ENCODE measurements around the gene GAMT.

Gene GAMT

DNA sequence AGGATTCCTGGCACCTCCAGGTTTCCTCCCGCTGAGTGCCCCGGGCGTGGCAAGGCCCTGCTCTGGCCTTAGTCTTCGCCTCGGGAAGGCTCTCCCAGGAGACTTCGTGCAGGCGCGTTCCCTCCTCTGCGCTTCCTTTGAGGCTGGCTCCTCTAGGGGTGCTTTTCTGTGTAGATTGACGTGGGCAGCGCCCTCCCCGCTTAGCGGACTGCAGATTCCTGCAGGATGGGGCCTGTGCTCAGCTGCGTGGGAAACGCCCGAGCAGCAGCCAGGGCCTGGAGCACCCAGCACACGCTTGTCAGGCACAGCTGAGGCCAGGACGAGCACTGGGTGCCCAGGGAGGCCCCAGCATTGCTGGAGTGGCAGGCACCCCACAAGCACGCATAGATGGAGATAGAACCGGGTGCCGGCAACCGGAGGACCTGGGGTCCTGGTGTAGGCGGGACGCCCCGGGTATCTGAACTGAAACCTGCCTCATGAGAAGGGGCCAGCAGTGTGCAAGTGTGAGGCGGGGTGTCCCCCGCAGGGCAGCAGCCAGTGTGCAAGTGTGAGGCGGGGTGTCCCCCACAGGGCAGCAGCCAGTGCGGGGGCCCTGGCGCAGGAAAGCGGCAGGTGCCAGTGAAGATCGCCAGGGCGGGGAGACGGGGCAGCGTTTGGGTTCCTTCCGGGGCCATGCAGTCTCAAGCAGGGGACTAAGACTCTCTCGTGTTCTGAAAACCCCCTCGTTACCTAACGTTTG lies 14.2 kb downstream of the GAMT start:
- DNase-seq (ENCODE audit: low read depth in 1 of 2, low spot score in 1 of 2) = no peak

- no peak for DNase-seq (ENCODE audit: low read depth in 1 of 2, low spot score in 1 of 2)
These were observed 15.5 kb downstream of the GAMT start for GRCh38 chr19:1385816-1386215.

GRCh38 chr19:1384478-1385110 lies 16.7 kb downstream of the GAMT start:
- DNase-seq (ENCODE audit: low read depth in 1 of 2, low spot score in 1 of 2) = no peak

DNA sequence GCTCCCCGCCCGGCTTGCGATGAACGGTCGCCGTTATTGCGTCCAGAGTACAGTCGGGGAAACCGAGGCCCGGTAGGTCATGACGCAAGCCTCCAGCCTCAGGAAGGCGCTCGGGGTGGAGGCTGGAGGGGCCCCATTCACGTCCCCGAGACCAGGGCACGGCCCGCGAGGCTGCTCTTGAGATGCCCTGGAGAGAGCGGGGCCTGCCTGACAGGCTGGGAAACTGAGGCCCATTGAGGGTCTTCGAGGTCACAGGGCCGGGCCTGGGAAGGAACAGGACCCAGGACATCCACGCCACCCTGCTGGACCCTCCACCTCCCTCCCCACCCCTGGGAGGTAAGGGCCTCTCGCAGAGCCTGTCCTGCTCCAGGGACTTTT lies 17.3 kb downstream of the GAMT start:
- no peak for DNase-seq (ENCODE audit: low read depth in 1 of 2, low spot score in 1 of 2)

DNA sequence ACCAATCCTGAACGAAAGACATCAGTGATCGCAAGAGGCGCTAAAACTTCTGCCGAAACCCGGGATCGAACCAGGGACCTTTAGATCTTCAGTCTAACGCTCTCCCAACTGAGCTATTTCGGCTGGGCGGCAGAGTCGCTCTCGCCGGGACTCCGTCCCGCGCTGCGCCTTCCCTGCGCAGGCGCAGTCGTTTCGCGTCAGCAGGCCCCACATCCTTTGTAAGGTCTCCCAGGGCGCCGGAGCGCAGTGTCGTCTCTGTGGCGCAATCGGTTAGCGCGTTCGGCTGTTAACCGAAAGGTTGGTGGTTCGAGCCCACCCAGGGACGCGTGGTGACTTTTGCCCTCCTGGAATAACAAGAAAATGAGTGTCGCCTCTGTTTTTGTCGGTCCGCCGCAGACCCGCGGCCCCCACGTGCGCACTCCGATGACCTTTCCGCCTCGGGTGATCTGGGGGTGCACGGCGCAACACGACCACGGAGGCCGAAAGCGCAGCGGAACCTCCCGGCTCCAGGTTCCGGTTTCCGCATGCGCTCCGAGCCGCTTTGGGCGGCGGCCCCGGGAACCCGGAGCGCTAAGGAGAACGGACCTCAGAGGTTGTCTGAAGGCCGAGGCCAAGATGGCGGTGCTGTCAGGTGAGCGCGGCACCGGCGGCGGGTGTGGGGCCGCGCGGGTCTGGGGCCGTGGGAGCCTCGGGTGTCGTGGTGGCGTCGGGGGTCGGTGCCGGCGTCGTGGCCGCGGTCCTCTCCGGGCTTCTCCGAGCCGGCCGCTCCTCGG lies 17.8 kb downstream of the GAMT start, which contains the start of gene NDUFS7:
TSS of gene NDUFS7 (plus strand) at position 596 of the 773 bp plus-strand sequence. CDS start at position 616, 20 bp downstream.
- DNase-seq (ENCODE audit: low read depth in 1 of 2, low spot score in 1 of 2) = peak; percentile 93 to 95

GRCh38 chr19:1383017-1383311 lies 18.4 kb downstream of the GAMT start:
- no peak for DNase-seq (ENCODE audit: low read depth in 1 of 2, low spot score in 1 of 2)

DNA sequence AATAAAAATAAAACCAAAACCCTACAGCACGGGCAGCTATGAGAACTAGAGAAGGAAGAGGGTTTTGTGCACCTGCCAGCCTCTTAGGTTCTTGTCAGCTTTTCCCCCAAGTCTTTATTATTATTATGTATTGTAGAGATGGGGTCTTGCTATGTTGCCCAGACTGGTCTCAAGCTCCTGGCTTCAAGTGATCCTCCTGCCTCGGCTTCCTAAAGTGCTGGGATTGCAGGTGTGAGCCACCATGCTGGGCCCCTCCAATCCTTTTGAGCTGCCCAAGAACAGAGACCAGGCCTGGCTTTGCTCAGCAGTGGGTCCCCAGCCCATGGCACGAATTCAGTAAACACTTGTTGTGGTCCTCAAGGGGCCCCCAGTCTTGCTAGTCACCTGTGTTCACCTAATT lies 19.1 kb downstream of the GAMT start:
- no peak for DNase-seq (ENCODE audit: low read depth in 1 of 2, low spot score in 1 of 2)

DNA sequence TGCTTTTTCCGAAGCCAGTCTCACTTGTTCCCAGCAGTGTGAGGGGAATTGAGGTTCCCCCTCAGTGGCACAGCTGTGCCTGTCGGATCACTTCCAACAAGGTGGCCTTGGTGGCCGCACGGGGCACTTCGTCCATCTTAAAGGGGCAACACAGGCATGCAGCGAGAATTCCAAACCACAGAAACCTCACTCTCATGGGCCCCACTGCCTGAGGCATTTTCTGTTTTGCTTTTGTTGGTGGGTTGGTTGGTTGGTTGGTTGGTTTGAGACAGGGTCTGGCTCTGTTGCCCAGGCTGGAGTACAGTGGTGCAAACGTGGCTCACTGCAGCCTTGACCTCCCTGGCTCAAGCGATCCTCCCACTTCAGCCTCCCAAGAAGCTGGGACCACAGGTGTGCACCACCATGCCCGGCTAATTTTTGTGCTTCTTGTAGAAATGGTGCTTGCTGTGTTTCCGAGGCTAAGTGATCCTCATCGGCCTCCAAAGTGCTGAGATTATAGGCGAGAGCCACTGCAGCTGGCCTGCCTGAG lies 21.3 kb downstream of the GAMT start:
- DNase-seq (ENCODE audit: low read depth in 1 of 2, low spot score in 1 of 2) = no peak

- DNase-seq (ENCODE audit: low read depth in 1 of 2, low spot score in 1 of 2) = no peak
These were observed 22.0 kb downstream of the GAMT start for GRCh38 chr19:1379126-1379905.

GRCh38 chr19:1377965-1378785 lies 23.2 kb downstream of the GAMT start:
- DNase-seq (ENCODE audit: low read depth in 1 of 2, low spot score in 1 of 2) = no peak

- DNase-seq (ENCODE audit: low read depth in 1 of 2, low spot score in 1 of 2) = no peak
These were observed 24.0 kb downstream of the GAMT start for GRCh38 chr19:1377176-1377964.

DNA sequence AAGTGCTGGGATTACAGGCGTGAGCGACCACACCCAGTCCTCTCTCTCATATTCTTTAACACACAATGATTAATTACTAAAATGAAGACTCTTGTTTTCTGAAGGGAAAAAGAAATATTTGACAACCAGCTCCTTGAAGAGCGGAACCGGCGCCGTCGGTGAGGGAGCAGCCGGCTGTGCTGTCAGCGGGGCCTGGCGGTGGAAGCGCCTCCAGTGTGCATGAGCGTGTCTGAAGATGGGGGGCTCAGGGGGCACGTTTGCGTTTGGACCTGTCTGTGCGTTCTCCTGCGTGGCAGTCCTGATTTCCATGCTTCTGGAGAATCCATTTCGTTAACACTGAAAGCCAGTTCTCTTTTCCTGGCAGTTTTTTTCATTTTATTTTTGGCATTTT lies 24.9 kb downstream of the GAMT start:
- no peak for DNase-seq (ENCODE audit: low read depth in 1 of 2, low spot score in 1 of 2)

DNA sequence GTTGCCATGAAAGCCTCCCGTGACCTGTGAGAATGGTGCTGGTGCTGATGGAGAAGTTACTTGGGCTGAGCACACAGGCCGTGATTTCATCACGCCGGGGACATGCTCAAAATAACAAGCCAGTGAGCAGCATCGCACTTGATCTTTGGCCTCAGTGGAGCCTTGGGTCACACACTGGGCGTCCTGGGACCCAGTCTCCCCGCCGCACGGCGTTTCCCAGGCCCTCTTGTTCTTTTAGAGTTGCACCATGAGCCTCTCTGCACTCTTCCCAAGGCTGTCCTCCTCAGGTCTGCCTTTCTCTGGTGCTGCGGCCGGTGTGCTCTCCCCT lies 27.1 kb downstream of the GAMT start:
- no peak for DNase-seq (ENCODE audit: low read depth in 1 of 2, low spot score in 1 of 2)

DNA sequence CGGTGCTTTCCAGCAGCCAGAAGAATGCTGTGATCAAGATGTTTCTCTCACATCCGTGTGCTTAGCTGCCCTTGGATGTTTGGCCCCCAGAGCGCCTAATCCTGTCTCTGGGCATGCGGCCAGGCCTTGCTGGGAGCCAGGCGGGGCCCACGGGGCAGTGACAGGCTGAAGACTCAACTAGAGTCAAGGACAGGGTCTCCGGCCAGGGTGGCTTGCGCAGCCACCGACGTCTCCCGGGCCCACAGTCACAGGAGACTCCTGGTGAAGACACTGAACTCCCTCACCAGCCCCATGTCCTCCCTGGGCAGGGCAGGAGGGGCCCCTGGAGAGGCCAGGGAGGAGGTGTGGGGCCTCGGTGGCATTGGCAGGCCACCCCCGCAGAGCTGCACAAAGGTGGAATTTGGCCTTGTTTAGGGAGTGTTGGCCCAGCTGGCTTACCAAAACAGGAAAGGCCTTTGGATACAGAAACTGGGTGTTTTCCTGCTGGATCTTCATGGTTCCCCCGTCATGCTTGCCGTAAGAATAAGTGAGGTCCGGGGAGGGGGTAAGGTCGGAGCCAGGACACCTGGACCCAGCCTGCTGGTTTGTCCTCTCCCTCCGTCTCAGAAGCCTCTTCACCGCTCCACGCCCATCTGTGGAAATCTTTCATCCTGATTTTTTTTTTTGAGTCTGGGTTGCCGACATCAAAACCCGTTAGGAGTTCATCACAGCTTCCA lies 27.6 kb downstream of the GAMT start:
- DNase-seq (ENCODE audit: low read depth in 1 of 2, low spot score in 1 of 2) = no peak

DNA sequence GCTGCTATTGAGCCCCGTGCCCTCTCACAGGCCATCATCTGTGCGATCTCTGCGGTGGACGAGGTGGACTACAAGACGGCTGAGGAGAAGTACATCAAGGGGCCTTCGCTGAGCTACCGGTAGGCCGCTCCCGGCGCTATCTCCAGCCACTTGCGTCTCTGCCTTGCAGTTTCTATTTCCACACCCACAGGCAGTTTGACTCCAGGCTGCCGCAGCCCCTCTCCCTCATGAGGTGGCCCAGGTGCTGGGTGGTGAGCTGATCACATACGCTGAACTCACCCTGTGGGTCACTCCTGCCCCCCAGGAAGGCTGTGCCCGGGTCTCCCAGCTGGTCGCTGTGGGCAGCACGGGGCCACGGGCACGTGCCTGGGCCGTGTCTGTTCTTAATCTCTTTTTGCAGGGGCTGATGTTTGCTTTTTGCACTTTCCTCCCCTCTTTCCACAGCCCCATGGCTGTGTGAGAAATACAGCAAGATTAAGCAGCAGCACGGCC lies 28.3 kb downstream of the GAMT start:
- DNase-seq (ENCODE audit: low read depth in 1 of 2, low spot score in 1 of 2) = no peak

DNA sequence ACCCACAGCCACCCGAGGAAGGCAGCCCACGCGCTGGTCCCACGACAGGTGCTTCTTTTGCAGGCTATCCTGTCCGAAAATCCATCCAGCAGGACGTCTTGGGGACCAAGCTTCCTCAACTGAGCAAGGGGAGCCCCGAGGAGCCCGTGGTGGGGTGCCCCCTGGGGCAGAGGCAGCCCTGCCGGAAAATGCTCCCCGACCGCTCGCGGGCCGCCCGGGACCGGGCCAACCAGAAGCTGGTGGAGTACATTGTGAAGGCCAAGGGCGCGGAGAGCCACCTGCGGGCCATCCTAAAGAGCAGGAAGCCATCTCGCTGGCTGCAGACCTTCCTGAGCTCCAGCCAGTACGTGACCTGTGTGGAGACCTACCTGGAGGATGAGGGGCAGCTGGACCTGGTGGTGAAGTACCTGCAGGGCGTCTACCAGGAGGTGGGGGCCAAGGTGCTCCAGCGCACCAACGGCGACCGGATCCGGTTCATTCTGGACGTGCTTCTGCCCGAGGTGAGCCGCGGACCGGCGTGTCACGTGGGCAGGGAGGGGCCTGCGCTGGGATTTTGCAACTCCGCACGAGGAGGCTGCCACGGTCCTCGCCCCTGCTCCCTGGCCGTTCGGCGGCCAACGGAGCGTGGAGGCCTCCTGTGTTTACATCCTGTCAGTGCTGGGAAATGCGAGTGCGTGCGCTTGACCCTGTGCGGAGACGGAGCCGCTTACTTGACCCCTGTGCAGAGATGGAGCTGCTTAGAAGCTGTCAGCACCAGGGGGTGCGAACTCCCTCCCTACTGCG lies 30.6 kb downstream of the GAMT start:
- DNase-seq (ENCODE audit: low read depth in 1 of 2, low spot score in 1 of 2) = no peak

- no peak for DNase-seq (ENCODE audit: low read depth in 1 of 2, low spot score in 1 of 2)
These were observed 32.0 kb downstream of the GAMT start for GRCh38 chr19:1369214-1369805.
